GM21528 (cell line): ENCODE results near the gene NAA15.
A peak's percentile ranks its signal among the peaks of the same experiment; 100 is the strongest.
"Not testable (repeated sequence)": the region's sequence is repeated elsewhere in the genome, so short reads cannot be mapped to it uniquely, and the experiment has no call there.

Experiments
- ATAC-seq: cut with Tn5 transposase; IDR thresholded peaks from one replicate; pipeline ENCODE4 v1.9.1; 2021; ENCODE audit warnings: mild to moderate bottlenecking, moderate library complexity; ENCODE audit not compliant: unreplicated experiment, low FRiP score

NAA15 gene

GRCh38 chr4:139443661-139444060 lies 142.4 kb downstream of the NAA15 start:
- no peak for ATAC-seq

- ATAC-seq = not testable (repeated sequence)
Observed at GRCh38 chr4:139444881-139445280, 143.6 kb downstream of the NAA15 start.

GRCh38 chr4:139447078-139447477 lies 145.8 kb downstream of the NAA15 start:
- ATAC-seq = not testable (repeated sequence)

GRCh38 chr4:139450586-139450985 lies 149.3 kb downstream of the NAA15 start:
- ATAC-seq = no peak

GRCh38 chr4:139451997-139452396 lies 150.7 kb downstream of the NAA15 start:
- no peak for ATAC-seq

- peak; percentile 50 for ATAC-seq
Observed at GRCh38 chr4:139453041-139453370, 151.7 kb downstream of the NAA15 start.

GRCh38 chr4:139453371-139454110 lies 152.2 kb downstream of the NAA15 start:
- peak; percentile 92 for ATAC-seq

- peak; percentile 8 for ATAC-seq
Observed at GRCh38 chr4:139454111-139455045, 153.1 kb downstream of the NAA15 start, which contains the start of gene RAB33B. Gene RAB33B (plus strand): TSS chr4:139454121. CDS start chr4:139454196, 75 bp downstream.

GRCh38 chr4:139455126-139455538 lies 153.8 kb downstream of the NAA15 start:
- no peak for ATAC-seq

GRCh38 chr4:139457318-139457717 lies 156.0 kb downstream of the NAA15 start:
- ATAC-seq = no peak

- ATAC-seq = no peak
Observed at GRCh38 chr4:139458543-139458942, 157.2 kb downstream of the NAA15 start.

GRCh38 chr4:139458999-139459398 lies 157.7 kb downstream of the NAA15 start:
- no peak for ATAC-seq

- no peak for ATAC-seq
Observed at GRCh38 chr4:139460565-139460964, 159.3 kb downstream of the NAA15 start.

- no peak for ATAC-seq
Observed at GRCh38 chr4:139461022-139461628, 159.8 kb downstream of the NAA15 start.

- ATAC-seq = not testable (repeated sequence)
Observed at GRCh38 chr4:139464512-139464911, 163.2 kb downstream of the NAA15 start.

- no peak for ATAC-seq
Observed at GRCh38 chr4:139465922-139466321, 164.6 kb downstream of the NAA15 start.

GRCh38 chr4:139468756-139469155 lies 167.5 kb downstream of the NAA15 start:
- ATAC-seq = not testable (repeated sequence)

GRCh38 chr4:139469216-139469615 lies 167.9 kb downstream of the NAA15 start:
- no peak for ATAC-seq
